ENCODE results near the gene LHX5.

DNA sequence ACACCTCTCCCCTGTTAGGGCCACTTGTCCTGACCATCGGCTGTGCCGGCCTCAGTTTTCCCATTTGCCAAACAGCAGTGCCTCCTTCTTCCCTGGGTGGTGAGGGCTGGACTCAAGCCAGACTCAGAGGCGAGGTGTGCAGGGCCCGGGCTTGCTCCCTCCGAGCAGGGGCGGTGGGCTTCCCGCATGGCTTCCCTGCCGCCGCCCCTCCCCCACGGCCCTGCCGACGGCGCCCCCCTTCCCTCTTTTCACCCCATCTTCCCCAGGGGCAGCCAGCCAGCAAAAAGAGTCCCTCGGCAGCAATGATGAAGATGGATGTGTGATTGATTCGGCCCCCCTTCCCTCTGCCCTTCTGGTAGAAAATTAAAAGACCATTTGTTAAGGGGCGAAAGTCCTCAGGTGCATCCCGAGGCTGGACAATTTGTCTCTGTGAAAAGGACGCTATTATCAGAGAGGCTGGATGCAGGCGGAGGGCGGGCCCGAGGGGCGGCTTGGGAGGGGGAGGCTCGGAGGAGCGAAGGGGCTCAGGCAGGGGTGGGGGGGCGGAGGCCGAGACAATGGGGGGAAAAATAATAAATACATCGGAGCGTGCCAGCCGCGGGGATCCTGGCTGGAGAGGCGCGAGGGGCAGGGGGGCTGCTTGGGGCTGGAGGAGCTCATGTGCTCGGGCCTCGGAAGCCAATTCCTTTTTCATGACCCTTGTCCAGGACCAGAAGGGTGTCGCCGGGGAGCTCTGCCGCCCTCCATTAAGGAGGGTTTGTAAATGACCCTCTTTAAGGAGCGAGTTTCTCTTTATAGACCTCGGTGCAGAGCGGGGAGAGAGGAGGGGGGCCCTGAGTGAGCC is 48.0 kb upstream of the LHX5 start:
- TF ChIP-seq, protein P1, sequence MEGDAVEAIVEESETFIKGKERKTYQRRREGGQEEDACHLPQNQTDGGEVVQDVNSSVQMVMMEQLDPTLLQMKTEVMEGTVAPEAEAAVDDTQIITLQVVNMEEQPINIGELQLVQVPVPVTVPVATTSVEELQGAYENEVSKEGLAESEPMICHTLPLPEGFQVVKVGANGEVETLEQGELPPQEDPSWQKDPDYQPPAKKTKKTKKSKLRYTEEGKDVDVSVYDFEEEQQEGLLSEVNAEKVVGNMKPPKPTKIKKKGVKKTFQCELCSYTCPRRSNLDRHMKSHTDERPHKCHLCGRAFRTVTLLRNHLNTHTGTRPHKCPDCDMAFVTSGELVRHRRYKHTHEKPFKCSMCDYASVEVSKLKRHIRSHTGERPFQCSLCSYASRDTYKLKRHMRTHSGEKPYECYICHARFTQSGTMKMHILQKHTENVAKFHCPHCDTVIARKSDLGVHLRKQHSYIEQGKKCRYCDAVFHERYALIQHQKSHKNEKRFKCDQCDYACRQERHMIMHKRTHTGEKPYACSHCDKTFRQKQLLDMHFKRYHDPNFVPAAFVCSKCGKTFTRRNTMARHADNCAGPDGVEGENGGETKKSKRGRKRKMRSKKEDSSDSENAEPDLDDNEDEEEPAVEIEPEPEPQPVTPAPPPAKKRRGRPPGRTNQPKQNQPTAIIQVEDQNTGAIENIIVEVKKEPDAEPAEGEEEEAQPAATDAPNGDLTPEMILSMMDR (IDR thresholded peaks at IDR 0.05), result no peak
- TF ChIP-seq EZH2 (IDR thresholded peaks at IDR 0.05), result no peak

Data from neural progenitor cell (in vitro differentiated cells).